Measurements from ENCODE around the gene ARID5B.

The ARID5B gene

DNA sequence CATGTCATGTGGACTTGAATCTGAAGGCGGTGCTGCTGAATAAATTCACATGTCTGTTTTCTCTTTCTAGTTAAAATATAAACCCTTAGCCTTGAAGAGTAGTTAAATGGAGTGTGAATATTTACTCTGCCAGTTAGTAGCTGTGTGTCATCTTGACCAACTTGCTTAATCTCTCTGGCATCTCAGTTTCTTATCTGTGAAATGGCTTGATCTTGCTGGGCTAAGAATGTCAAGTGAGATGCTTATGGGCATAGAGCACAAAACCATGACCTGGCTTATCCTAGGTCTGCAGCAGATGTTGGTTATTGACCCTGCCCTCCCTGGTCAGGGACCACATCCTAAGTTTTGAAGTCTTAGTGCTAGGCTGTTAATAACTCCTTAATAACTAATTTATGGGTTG lies 16.6 kb downstream of the ARID5B start:
- H3K27ac ChIP-seq (ENCODE audit: extremely low read depth, low read depth, low read length), result no peak overlapping the region
- POLR2A ChIA-PET, result no interaction called here
- no peak overlapping the region for H3K4me3 ChIP-seq (ENCODE audit: low read depth, low read length)
- H3K36me3 ChIP-seq (ENCODE audit: control insufficient read depth in 2 of 2, insufficient read depth in 1 of 2, low read length in 2 of 2), result peaks cover 0 to 13% of the 10 kb centered on the region in 2 experiments; a peak in 1 of 3 replicates
- no peaks in the 10 kb centered on the region for H3K9me3 ChIP-seq (ENCODE audit: control insufficient read depth, insufficient read depth, low read depth, low read length)
- H3K4me1 ChIP-seq (ENCODE audit: control insufficient read depth, insufficient read depth, low read length), result no peaks in the 10 kb centered on the region
- CTCF ChIA-PET, result no interaction called here
- TF ChIP-seq BCL11A (tag by site-specific recombination; IDR thresholded peaks at IDR 0.05; ENCODE audit: low read depth) (no peak), TRIM28 (IDR thresholded peaks at IDR 0.05; ENCODE audit: borderline replicate concordance, low read length) (peak; percentile 26; the same call in 1 of the 2 replicates), ZNF391 (tag by site-specific recombination; IDR thresholded peaks at IDR 0.05; ENCODE audit: borderline replicate concordance, low read depth) (no peak), ZNF549 (tag by site-specific recombination; IDR thresholded peaks at IDR 0.05) (peak; percentile 26; the same call in 1 of the 2 replicates), ZNF24 (tag by site-specific recombination; IDR thresholded peaks at IDR 0.05) (no peak), ZNF701 (tag by site-specific recombination; IDR thresholded peaks at IDR 0.05) (no peak), ZNF202 (tag by site-specific recombination; IDR thresholded peaks at IDR 0.05; ENCODE audit: borderline replicate concordance) (no peak), ZNF37A (tag by site-specific recombination; IDR thresholded peaks at IDR 0.05) (no peak), ZNF404 (tag by site-specific recombination; IDR thresholded peaks at IDR 0.05) (no peak), ZFP41 (tag by site-specific recombination; IDR thresholded peaks at IDR 0.05; ENCODE audit: borderline replicate concordance) (no peak), SETDB1 (IDR thresholded peaks at IDR 0.05; ENCODE audit: insufficient read length, low read length) (peak; percentile 79), KLF16 (tag by site-specific recombination; IDR thresholded peaks at IDR 0.05) (no peak), GLIS2 (tag by site-specific recombination; IDR thresholded peaks at IDR 0.05) (no peak), ZNF311 (tag by site-specific recombination; IDR thresholded peaks at IDR 0.05; ENCODE audit: borderline replicate concordance) (no peak)
- TF ChIP-seq, protein P1, sequence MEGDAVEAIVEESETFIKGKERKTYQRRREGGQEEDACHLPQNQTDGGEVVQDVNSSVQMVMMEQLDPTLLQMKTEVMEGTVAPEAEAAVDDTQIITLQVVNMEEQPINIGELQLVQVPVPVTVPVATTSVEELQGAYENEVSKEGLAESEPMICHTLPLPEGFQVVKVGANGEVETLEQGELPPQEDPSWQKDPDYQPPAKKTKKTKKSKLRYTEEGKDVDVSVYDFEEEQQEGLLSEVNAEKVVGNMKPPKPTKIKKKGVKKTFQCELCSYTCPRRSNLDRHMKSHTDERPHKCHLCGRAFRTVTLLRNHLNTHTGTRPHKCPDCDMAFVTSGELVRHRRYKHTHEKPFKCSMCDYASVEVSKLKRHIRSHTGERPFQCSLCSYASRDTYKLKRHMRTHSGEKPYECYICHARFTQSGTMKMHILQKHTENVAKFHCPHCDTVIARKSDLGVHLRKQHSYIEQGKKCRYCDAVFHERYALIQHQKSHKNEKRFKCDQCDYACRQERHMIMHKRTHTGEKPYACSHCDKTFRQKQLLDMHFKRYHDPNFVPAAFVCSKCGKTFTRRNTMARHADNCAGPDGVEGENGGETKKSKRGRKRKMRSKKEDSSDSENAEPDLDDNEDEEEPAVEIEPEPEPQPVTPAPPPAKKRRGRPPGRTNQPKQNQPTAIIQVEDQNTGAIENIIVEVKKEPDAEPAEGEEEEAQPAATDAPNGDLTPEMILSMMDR (tag by site-specific recombination; IDR thresholded peaks at IDR 0.05), result no peak
- TF ChIP-seq, protein P2, sequence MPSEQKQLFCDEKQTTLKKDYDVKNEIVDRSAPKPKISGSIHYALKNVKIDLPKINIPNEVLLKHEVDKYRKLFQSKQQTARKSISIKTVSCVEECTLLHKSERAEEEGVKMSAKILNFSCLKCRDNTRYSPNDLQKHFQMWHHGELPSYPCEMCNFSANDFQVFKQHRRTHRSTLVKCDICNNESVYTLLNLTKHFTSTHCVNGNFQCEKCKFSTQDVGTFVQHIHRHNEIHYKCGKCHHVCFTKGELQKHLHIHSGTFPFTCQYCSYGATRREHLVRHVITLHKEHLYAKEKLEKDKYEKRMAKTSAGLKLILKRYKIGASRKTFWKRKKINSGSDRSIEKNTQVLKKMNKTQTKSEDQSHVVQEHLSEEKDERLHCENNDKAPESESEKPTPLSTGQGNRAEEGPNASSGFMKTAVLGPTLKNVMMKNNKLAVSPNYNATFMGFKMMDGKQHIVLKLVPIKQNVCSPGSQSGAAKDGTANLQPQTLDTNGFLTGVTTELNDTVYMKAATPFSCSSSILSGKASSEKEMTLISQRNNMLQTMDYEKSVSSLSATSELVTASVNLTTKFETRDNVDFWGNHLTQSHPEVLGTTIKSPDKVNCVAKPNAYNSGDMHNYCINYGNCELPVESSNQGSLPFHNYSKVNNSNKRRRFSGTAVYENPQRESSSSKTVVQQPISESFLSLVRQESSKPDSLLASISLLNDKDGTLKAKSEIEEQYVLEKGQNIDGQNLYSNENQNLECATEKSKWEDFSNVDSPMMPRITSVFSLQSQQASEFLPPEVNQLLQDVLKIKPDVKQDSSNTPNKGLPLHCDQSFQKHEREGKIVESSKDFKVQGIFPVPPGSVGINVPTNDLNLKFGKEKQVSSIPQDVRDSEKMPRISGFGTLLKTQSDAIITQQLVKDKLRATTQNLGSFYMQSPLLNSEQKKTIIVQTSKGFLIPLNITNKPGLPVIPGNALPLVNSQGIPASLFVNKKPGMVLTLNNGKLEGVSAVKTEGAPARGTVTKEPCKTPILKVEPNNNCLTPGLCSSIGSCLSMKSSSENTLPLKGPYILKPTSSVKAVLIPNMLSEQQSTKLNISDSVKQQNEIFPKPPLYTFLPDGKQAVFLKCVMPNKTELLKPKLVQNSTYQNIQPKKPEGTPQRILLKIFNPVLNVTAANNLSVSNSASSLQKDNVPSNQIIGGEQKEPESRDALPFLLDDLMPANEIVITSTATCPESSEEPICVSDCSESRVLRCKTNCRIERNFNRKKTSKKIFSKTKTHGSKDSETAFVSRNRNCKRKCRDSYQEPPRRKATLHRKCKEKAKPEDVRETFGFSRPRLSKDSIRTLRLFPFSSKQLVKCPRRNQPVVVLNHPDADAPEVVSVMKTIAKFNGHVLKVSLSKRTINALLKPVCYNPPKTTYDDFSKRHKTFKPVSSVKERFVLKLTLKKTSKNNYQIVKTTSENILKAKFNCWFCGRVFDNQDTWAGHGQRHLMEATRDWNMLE (tag by site-specific recombination; conservative IDR thresholded peaks at IDR 0.05; ENCODE audit: low read depth), result no peak
- TF ChIP-seq, protein P3, sequence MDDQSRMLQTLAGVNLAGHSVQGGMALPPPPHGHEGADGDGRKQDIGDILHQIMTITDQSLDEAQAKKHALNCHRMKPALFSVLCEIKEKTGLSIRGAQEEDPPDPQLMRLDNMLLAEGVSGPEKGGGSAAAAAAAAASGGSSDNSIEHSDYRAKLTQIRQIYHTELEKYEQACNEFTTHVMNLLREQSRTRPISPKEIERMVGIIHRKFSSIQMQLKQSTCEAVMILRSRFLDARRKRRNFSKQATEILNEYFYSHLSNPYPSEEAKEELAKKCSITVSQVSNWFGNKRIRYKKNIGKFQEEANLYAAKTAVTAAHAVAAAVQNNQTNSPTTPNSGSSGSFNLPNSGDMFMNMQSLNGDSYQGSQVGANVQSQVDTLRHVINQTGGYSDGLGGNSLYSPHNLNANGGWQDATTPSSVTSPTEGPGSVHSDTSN (CRISPR knock-in tag; IDR thresholded peaks at IDR 0.05), result no peak

DNA sequence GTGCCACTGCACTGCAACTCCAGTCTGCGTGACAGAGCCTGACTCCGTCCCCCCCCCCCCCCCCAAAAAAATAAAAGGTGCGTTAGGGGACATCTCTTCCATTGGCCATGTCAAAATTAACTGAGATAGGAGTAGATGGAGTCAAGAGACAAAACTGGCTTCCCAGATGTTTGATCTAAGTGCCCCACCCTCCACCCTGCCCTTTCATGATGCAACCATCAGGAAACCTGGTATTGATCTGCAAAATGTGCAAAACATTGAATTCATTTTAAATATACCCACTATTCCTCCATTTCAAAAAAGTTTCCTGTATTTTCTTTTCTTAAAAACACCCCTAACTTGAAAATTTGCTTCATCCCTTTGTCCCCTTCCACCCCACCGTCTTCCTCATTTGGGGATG lies 17.5 kb downstream of the ARID5B start:
- peaks cover 0 to 12% of the 10 kb centered on the region in 2 experiments; a peak in 1 of 3 replicates for H3K36me3 ChIP-seq (ENCODE audit: control insufficient read depth in 2 of 2, insufficient read depth in 1 of 2, low read length in 2 of 2)
- no peaks in the 10 kb centered on the region for H3K9me3 ChIP-seq (ENCODE audit: control insufficient read depth, insufficient read depth, low read depth, low read length)
- H3K4me3 ChIP-seq (ENCODE audit: low read depth, low read length), result no peak overlapping the region
- no peaks in the 10 kb centered on the region for H3K4me1 ChIP-seq (ENCODE audit: control insufficient read depth, insufficient read depth, low read length)
- ChIA-PET POLR2A (no interaction called here), CTCF (no interaction called here)
- no peak overlapping the region for H3K27ac ChIP-seq (ENCODE audit: extremely low read depth, low read depth, low read length)
- no peak for TF ChIP-seq TCF7L2 (IDR thresholded peaks at IDR 0.05; ENCODE audit: borderline replicate concordance, low read depth, low read length)
- TF ChIP-seq ZNF391 (tag by site-specific recombination; IDR thresholded peaks at IDR 0.05; ENCODE audit: borderline replicate concordance, low read depth), result no peak
- TF ChIP-seq, protein P2 (tag by site-specific recombination; conservative IDR thresholded peaks at IDR 0.05; ENCODE audit: low read depth), result no peak
- no peak for TF ChIP-seq ZNF624 (tag by site-specific recombination; IDR thresholded peaks at IDR 0.05)
- no peak for TF ChIP-seq OSR2 (tag by site-specific recombination; IDR thresholded peaks at IDR 0.05)
- no peak for TF ChIP-seq ZNF140 (tag by site-specific recombination; IDR thresholded peaks at IDR 0.05)

Data from HEK293 (cell line).